ENCODE results near the gene KCNH2.

Gene KCNH2

GRCh38 chr7:150999001-150999400, 20.9 kb upstream of the KCNH2 start:
- H3K27me3 ChIP-seq (ENCODE audit: insufficient read depth, poor library complexity, severe bottlenecking) = no peaks in the 10 kb centered on the region
- no peak overlapping the region for H3K27ac ChIP-seq (ENCODE audit: poor library complexity, severe bottlenecking)
- H3K4me1 ChIP-seq (ENCODE audit: insufficient read depth, poor library complexity, severe bottlenecking) = no peaks in the 10 kb centered on the region
- ATAC-seq (ENCODE audit: low read depth) (no peak), DNase-seq (ENCODE audit: low spot score) (no peak)
- no peak overlapping the region for H3K4me3 ChIP-seq (ENCODE audit: severe bottlenecking)
- TF ChIP-seq CTCF (IDR thresholded peaks at IDR 0.05; ENCODE audit: poor library complexity, severe bottlenecking) = no peak
- no peaks in the 10 kb centered on the region for H3K9me3 ChIP-seq (ENCODE audit: severe bottlenecking)
- no peaks in the 10 kb centered on the region for H3K36me3 ChIP-seq (ENCODE audit: low read depth)

- Histone ChIP-seq H3K4me1 (ENCODE audit: insufficient read depth, poor library complexity, severe bottlenecking) (no peaks in the 10 kb centered on the region), H3K27ac (ENCODE audit: poor library complexity, severe bottlenecking) (no peak overlapping the region), H3K9me3 (ENCODE audit: severe bottlenecking) (no peaks in the 10 kb centered on the region), H3K36me3 (ENCODE audit: low read depth) (no peaks in the 10 kb centered on the region), H3K27me3 (ENCODE audit: insufficient read depth, poor library complexity, severe bottlenecking) (no peaks in the 10 kb centered on the region), H3K4me3 (ENCODE audit: severe bottlenecking) (no peak overlapping the region)
- no peak for TF ChIP-seq CTCF (IDR thresholded peaks at IDR 0.05; ENCODE audit: poor library complexity, severe bottlenecking)
- ATAC-seq (ENCODE audit: low read depth) = no peak
- no peak for DNase-seq (ENCODE audit: low spot score)
Observed at GRCh38 chr7:150998341-150998740, 20.2 kb upstream of the KCNH2 start.

GRCh38 chr7:150997817-150998216, 19.7 kb upstream of the KCNH2 start:
- no peaks in the 10 kb centered on the region for H3K4me1 ChIP-seq (ENCODE audit: insufficient read depth, poor library complexity, severe bottlenecking)
- ATAC-seq (ENCODE audit: low read depth) (no peak), DNase-seq (ENCODE audit: low spot score) (no peak)
- no peak overlapping the region for H3K4me3 ChIP-seq (ENCODE audit: severe bottlenecking)
- no peaks in the 10 kb centered on the region for H3K36me3 ChIP-seq (ENCODE audit: low read depth)
- H3K27me3 ChIP-seq (ENCODE audit: insufficient read depth, poor library complexity, severe bottlenecking) = no peaks in the 10 kb centered on the region
- H3K27ac ChIP-seq (ENCODE audit: poor library complexity, severe bottlenecking) = no peak overlapping the region
- no peak for TF ChIP-seq CTCF (IDR thresholded peaks at IDR 0.05; ENCODE audit: poor library complexity, severe bottlenecking)
- no peaks in the 10 kb centered on the region for H3K9me3 ChIP-seq (ENCODE audit: severe bottlenecking)

- no peak for DNase-seq (ENCODE audit: low spot score)
- Histone ChIP-seq H3K4me3 (ENCODE audit: severe bottlenecking) (no peak overlapping the region), H3K27ac (ENCODE audit: poor library complexity, severe bottlenecking) (no peak overlapping the region), H3K36me3 (ENCODE audit: low read depth) (no peaks in the 10 kb centered on the region), H3K27me3 (ENCODE audit: insufficient read depth, poor library complexity, severe bottlenecking) (no peaks in the 10 kb centered on the region), H3K4me1 (ENCODE audit: insufficient read depth, poor library complexity, severe bottlenecking) (no peaks in the 10 kb centered on the region), H3K9me3 (ENCODE audit: severe bottlenecking) (no peaks in the 10 kb centered on the region)
- ATAC-seq (ENCODE audit: low read depth) = no peak
- TF ChIP-seq CTCF (IDR thresholded peaks at IDR 0.05; ENCODE audit: poor library complexity, severe bottlenecking) = no peak
Observed at GRCh38 chr7:150997075-150997511, 19.0 kb upstream of the KCNH2 start.

- no peak for DNase-seq (ENCODE audit: low spot score)
- no peaks in the 10 kb centered on the region for H3K27me3 ChIP-seq (ENCODE audit: insufficient read depth, poor library complexity, severe bottlenecking)
- H3K9me3 ChIP-seq (ENCODE audit: severe bottlenecking) = peaks cover 1% of the 10 kb centered on the region
- no peak overlapping the region for H3K27ac ChIP-seq (ENCODE audit: poor library complexity, severe bottlenecking)
- no peak for ATAC-seq (ENCODE audit: low read depth)
- no peak for TF ChIP-seq CTCF (IDR thresholded peaks at IDR 0.05; ENCODE audit: poor library complexity, severe bottlenecking)
- H3K36me3 ChIP-seq (ENCODE audit: low read depth) = no peaks in the 10 kb centered on the region
- H3K4me1 ChIP-seq (ENCODE audit: insufficient read depth, poor library complexity, severe bottlenecking) = no peaks in the 10 kb centered on the region
- no peak overlapping the region for H3K4me3 ChIP-seq (ENCODE audit: severe bottlenecking)
Observed at GRCh38 chr7:150996376-150997074, 18.4 kb upstream of the KCNH2 start.

All from RWPE2 (cell line).